ENCODE data around the gene NTM.

Gene NTM

GRCh38 chr11:132253469-132254264 is 883.3 kb downstream of the NTM start:
- H3K4me3 ChIP-seq (ENCODE audit: low read length), result no peak overlapping the region
- no peaks in the 10 kb centered on the region for H3K9me3 ChIP-seq (ENCODE audit: low read length)
- no peaks in the 10 kb centered on the region for H3K4me1 ChIP-seq (ENCODE audit: insufficient read depth, low read length)

GRCh38 chr11:132254906-132255305 is 884.5 kb downstream of the NTM start:
- Histone ChIP-seq H3K36me3 (ENCODE audit: insufficient read depth, low read length) (no peaks in the 10 kb centered on the region), H3K4me1 (ENCODE audit: insufficient read depth, low read length) (no peaks in the 10 kb centered on the region), H3K4me3 (ENCODE audit: low read length) (no peak overlapping the region), H3K9me3 (ENCODE audit: low read length) (no peaks in the 10 kb centered on the region), H3K27me3 (ENCODE audit: insufficient read depth, low read length) (no peaks in the 10 kb centered on the region), H2AFZ (ENCODE audit: low read depth, low read length) (no peak overlapping the region)

More at GRCh38 chr11:132253469-132254264, 883.3 kb downstream of the NTM start:
- H3K27me3 ChIP-seq (ENCODE audit: insufficient read depth, low read length), result no peaks in the 10 kb centered on the region
- H3K36me3 ChIP-seq (ENCODE audit: insufficient read depth, low read length), result no peaks in the 10 kb centered on the region
- H2AFZ ChIP-seq (ENCODE audit: low read depth, low read length), result no peak overlapping the region

GRCh38 chr11:132256528-132257279 is 886.3 kb downstream of the NTM start:
- Histone ChIP-seq H3K4me3 (ENCODE audit: low read length) (no peak overlapping the region), H2AFZ (ENCODE audit: low read depth, low read length) (no peak overlapping the region), H3K27me3 (ENCODE audit: insufficient read depth, low read length) (no peaks in the 10 kb centered on the region), H3K9me3 (ENCODE audit: low read length) (no peaks in the 10 kb centered on the region), H3K4me1 (ENCODE audit: insufficient read depth, low read length) (no peaks in the 10 kb centered on the region), H3K36me3 (ENCODE audit: insufficient read depth, low read length) (no peaks in the 10 kb centered on the region)

- Histone ChIP-seq H2AFZ (ENCODE audit: low read depth, low read length) (no peak overlapping the region), H3K9me3 (ENCODE audit: low read length) (no peaks in the 10 kb centered on the region), H3K4me3 (ENCODE audit: low read length) (no peak overlapping the region), H3K36me3 (ENCODE audit: insufficient read depth, low read length) (no peaks in the 10 kb centered on the region), H3K4me1 (ENCODE audit: insufficient read depth, low read length) (no peaks in the 10 kb centered on the region), H3K27me3 (ENCODE audit: insufficient read depth, low read length) (no peaks in the 10 kb centered on the region)
Observed at GRCh38 chr11:132257871-132258270, 887.5 kb downstream of the NTM start.

- H3K4me3 ChIP-seq (ENCODE audit: low read length), result no peak overlapping the region
- no peak overlapping the region for H2AFZ ChIP-seq (ENCODE audit: low read depth, low read length)
- no peaks in the 10 kb centered on the region for H3K36me3 ChIP-seq (ENCODE audit: insufficient read depth, low read length)
- no peaks in the 10 kb centered on the region for H3K27me3 ChIP-seq (ENCODE audit: insufficient read depth, low read length)
- H3K4me1 ChIP-seq (ENCODE audit: insufficient read depth, low read length), result no peaks in the 10 kb centered on the region
- no peaks in the 10 kb centered on the region for H3K9me3 ChIP-seq (ENCODE audit: low read length)
Observed at GRCh38 chr11:132258875-132259274, 888.5 kb downstream of the NTM start.

GRCh38 chr11:132260636-132261035 is 890.2 kb downstream of the NTM start:
- no peaks in the 10 kb centered on the region for H3K36me3 ChIP-seq (ENCODE audit: insufficient read depth, low read length)
- H2AFZ ChIP-seq (ENCODE audit: low read depth, low read length), result no peak overlapping the region
- H3K4me3 ChIP-seq (ENCODE audit: low read length), result no peak overlapping the region
- no peaks in the 10 kb centered on the region for H3K9me3 ChIP-seq (ENCODE audit: low read length)
- H3K4me1 ChIP-seq (ENCODE audit: insufficient read depth, low read length), result no peaks in the 10 kb centered on the region
- no peaks in the 10 kb centered on the region for H3K27me3 ChIP-seq (ENCODE audit: insufficient read depth, low read length)

- H3K27me3 ChIP-seq (ENCODE audit: insufficient read depth, low read length), result no peaks in the 10 kb centered on the region
- no peak overlapping the region for H2AFZ ChIP-seq (ENCODE audit: low read depth, low read length)
- H3K4me3 ChIP-seq (ENCODE audit: low read length), result no peak overlapping the region
- no peaks in the 10 kb centered on the region for H3K36me3 ChIP-seq (ENCODE audit: insufficient read depth, low read length)
- no peaks in the 10 kb centered on the region for H3K9me3 ChIP-seq (ENCODE audit: low read length)
- H3K4me1 ChIP-seq (ENCODE audit: insufficient read depth, low read length), result no peaks in the 10 kb centered on the region
Observed at GRCh38 chr11:132263241-132263640, 892.8 kb downstream of the NTM start.

- Histone ChIP-seq H3K4me1 (ENCODE audit: insufficient read depth, low read length) (no peaks in the 10 kb centered on the region), H2AFZ (ENCODE audit: low read depth, low read length) (no peak overlapping the region), H3K4me3 (ENCODE audit: low read length) (no peak overlapping the region), H3K9me3 (ENCODE audit: low read length) (no peaks in the 10 kb centered on the region), H3K27me3 (ENCODE audit: insufficient read depth, low read length) (no peaks in the 10 kb centered on the region), H3K36me3 (ENCODE audit: insufficient read depth, low read length) (no peaks in the 10 kb centered on the region)
Observed at GRCh38 chr11:132263875-132264274, 893.5 kb downstream of the NTM start.

- no peak overlapping the region for H3K4me3 ChIP-seq (ENCODE audit: low read length)
- H3K4me1 ChIP-seq (ENCODE audit: insufficient read depth, low read length), result no peaks in the 10 kb centered on the region
- no peaks in the 10 kb centered on the region for H3K36me3 ChIP-seq (ENCODE audit: insufficient read depth, low read length)
- H2AFZ ChIP-seq (ENCODE audit: low read depth, low read length), result no peak overlapping the region
- H3K9me3 ChIP-seq (ENCODE audit: low read length), result no peaks in the 10 kb centered on the region
- no peaks in the 10 kb centered on the region for H3K27me3 ChIP-seq (ENCODE audit: insufficient read depth, low read length)
Observed at GRCh38 chr11:132264616-132265015, 894.2 kb downstream of the NTM start.

GRCh38 chr11:132278801-132279574 is 908.6 kb downstream of the NTM start:
- no peak overlapping the region for H2AFZ ChIP-seq (ENCODE audit: low read depth, low read length)
- no peaks in the 10 kb centered on the region for H3K27me3 ChIP-seq (ENCODE audit: insufficient read depth, low read length)
- no peaks in the 10 kb centered on the region for H3K9me3 ChIP-seq (ENCODE audit: low read length)
- no peaks in the 10 kb centered on the region for H3K4me1 ChIP-seq (ENCODE audit: insufficient read depth, low read length)
- no peaks in the 10 kb centered on the region for H3K36me3 ChIP-seq (ENCODE audit: insufficient read depth, low read length)
- no peak overlapping the region for H3K4me3 ChIP-seq (ENCODE audit: low read length)

- no peaks in the 10 kb centered on the region for H3K36me3 ChIP-seq (ENCODE audit: insufficient read depth, low read length)
- H2AFZ ChIP-seq (ENCODE audit: low read depth, low read length), result no peak overlapping the region
- H3K27me3 ChIP-seq (ENCODE audit: insufficient read depth, low read length), result no peaks in the 10 kb centered on the region
- no peaks in the 10 kb centered on the region for H3K4me1 ChIP-seq (ENCODE audit: insufficient read depth, low read length)
- no peaks in the 10 kb centered on the region for H3K9me3 ChIP-seq (ENCODE audit: low read length)
- H3K4me3 ChIP-seq (ENCODE audit: low read length), result no peak overlapping the region
Observed at GRCh38 chr11:132284048-132284447, 913.6 kb downstream of the NTM start.

- H2AFZ ChIP-seq (ENCODE audit: low read depth, low read length), result no peak overlapping the region
- no peaks in the 10 kb centered on the region for H3K36me3 ChIP-seq (ENCODE audit: insufficient read depth, low read length)
- H3K27me3 ChIP-seq (ENCODE audit: insufficient read depth, low read length), result no peaks in the 10 kb centered on the region
- H3K4me1 ChIP-seq (ENCODE audit: insufficient read depth, low read length), result no peaks in the 10 kb centered on the region
- H3K4me3 ChIP-seq (ENCODE audit: low read length), result no peak overlapping the region
- H3K9me3 ChIP-seq (ENCODE audit: low read length), result no peaks in the 10 kb centered on the region
Observed at GRCh38 chr11:132284611-132285010, 914.2 kb downstream of the NTM start.

- Histone ChIP-seq H3K27me3 (ENCODE audit: insufficient read depth, low read length) (no peaks in the 10 kb centered on the region), H3K4me1 (ENCODE audit: insufficient read depth, low read length) (no peaks in the 10 kb centered on the region), H3K36me3 (ENCODE audit: insufficient read depth, low read length) (no peaks in the 10 kb centered on the region), H3K4me3 (ENCODE audit: low read length) (no peak overlapping the region), H3K9me3 (ENCODE audit: low read length) (no peaks in the 10 kb centered on the region), H2AFZ (ENCODE audit: low read depth, low read length) (no peak overlapping the region)
Observed at GRCh38 chr11:132285631-132286030, 915.2 kb downstream of the NTM start.

Data from neuron (in vitro differentiated cells).